Upper lobe of left lung (tissue), 4 donors: ENCODE results near the gene PRDX1.
A peak's percentile ranks its signal among the peaks of the same experiment; 100 is the strongest.

Experiments used
- CTCF ChIP-seq, 6 experiments: fragments of 450-650 bp in 4 of 6; fragments of 200-600 bp in 2 of 6; sonication (generic) in 2 of 6; IDR thresholded peaks; one replicate each; pipeline ENCODE4 v1.5.1; 2016 to 2019; ENCODE audit warnings: antibody characterized with exemption in 6 of 6
- POLR2A ChIP-seq, 4 donors: fragments of 450-650 bp; IDR thresholded peaks; one replicate each; pipeline ENCODE4 v1.5.1; 2016 to 2017; ENCODE audit warnings: antibody characterized with exemption in 4 of 4, mild to moderate bottlenecking in 2 of 4
- POLR2AphosphoS5 ChIP-seq, 2 donors: sonication (generic); formaldehyde crosslinking; IDR thresholded peaks; one replicate each; pipeline ENCODE4 v1.5.1; 2017; ENCODE audit warnings: antibody characterized with exemption in 2 of 2

- TF ChIP-seq CTCF (IDR thresholded peaks at IDR 0.05) (peak in 4 of 6 experiments; percentile 3 to 40 (median 34)), POLR2A (IDR thresholded peaks at IDR 0.05) (peak; percentile 94 to 99 (median 99)), POLR2AphosphoS5 (IDR thresholded peaks at IDR 0.05) (peak; percentile 100)
Measured at GRCh38 chr1:45521413-45522323, at the start of gene PRDX1.
